Coronary artery (tissue), 2 donors: ENCODE data around the gene EXOSC2.

ENCODE experiments used
- DNase-seq: peaks from one replicate; pipeline ENCODE4 v3.0.0-alpha.2; 2017; ENCODE audit warnings: low spot score
- H3K27ac ChIP-seq, 2 donors: fragments of 200-600 bp; sonication (generic); one replicate each; pipeline ENCODE4 v1.5.1; 2016 to 2019
- H3K4me3 ChIP-seq: fragments of 200-600 bp; sonication (generic); 2 replicates; pipeline ENCODE4 v1.5.1; 2016; ENCODE audit warnings: mild to moderate bottlenecking, moderate library complexity
- TF ChIP-seq, protein P1 (sequence below): fragments of 200-600 bp; sonication (generic); IDR thresholded peaks from one replicate; pipeline ENCODE4 v1.5.1; 2019; ENCODE audit warnings: antibody characterized with exemption

Gene EXOSC2

DNA sequence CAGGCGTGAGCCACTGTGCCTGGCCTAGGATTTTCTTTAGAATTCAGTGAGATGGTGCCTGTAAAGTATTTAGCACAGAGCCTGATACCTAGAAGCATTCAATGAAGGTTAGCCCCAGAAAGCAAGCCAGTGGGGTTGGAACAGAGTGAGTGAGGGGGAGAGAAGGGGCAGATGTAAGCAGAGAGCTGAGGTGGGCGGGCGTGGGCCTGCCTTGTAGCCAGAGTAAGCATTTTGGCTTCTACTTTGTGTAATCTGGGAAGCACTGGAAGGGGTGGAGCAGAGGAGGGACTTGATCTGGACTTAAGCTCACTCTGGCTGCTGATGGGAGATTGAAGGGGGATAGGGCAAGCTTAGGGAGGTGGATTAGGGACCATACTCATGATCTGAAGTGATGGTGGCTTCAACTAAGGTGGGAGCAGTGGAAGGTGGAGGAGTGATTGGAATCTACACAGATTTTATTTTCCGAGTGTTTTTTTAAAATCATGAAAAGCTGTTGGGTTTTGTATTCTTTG is 2.6 kb downstream of the EXOSC2 start:
- Histone ChIP-seq H3K27ac (no peak overlapping the region), H3K4me3 (no peak overlapping the region)
- DNase-seq = no peak
- TF ChIP-seq, protein P1, sequence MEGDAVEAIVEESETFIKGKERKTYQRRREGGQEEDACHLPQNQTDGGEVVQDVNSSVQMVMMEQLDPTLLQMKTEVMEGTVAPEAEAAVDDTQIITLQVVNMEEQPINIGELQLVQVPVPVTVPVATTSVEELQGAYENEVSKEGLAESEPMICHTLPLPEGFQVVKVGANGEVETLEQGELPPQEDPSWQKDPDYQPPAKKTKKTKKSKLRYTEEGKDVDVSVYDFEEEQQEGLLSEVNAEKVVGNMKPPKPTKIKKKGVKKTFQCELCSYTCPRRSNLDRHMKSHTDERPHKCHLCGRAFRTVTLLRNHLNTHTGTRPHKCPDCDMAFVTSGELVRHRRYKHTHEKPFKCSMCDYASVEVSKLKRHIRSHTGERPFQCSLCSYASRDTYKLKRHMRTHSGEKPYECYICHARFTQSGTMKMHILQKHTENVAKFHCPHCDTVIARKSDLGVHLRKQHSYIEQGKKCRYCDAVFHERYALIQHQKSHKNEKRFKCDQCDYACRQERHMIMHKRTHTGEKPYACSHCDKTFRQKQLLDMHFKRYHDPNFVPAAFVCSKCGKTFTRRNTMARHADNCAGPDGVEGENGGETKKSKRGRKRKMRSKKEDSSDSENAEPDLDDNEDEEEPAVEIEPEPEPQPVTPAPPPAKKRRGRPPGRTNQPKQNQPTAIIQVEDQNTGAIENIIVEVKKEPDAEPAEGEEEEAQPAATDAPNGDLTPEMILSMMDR = no peak

DNA sequence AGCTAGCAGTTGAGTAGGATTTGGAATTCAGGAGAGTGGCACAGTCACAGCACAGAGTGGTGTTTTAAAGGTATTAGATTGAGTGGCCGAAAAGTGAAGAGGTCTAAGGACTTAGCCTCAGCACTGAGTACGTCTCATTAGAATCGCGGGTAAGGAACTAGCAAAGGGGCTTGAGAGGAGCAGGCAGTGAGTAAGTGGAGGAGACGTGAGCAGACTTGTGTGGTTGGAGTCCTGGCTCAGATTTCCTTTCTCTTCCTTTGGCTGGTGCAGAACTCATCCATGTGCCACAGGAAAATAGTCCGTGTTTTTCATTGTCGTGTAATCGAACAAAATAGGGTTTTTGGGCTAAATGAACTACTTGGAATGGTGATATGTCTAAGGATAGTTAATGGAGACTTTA is 3.4 kb downstream of the EXOSC2 start:
- TF ChIP-seq, protein P1 = no peak
- no peak for DNase-seq
- Histone ChIP-seq H3K27ac (no peak overlapping the region), H3K4me3 (no peak overlapping the region)

DNA sequence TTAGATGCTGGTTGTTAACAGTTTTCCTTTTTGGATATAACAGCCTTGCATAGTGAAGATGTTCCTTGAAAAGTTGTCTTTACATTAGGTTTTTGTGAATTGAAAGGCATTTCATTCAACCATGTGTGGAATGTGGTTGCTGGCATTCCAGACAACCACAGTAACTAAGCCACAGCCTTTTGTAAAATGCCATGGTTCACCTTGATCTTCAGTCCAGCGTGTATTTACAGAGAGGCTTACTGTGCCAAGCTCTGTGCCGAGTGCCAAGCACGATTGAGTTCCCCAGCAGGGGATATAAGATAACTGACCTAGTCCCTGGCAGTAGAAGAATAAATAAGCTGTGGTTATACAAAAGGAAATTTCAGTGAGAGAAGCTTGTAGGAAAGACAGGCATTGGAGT is 4.9 kb downstream of the EXOSC2 start:
- no peak for DNase-seq
- TF ChIP-seq, protein P1 = no peak
- no peak overlapping the region for H3K27ac ChIP-seq
- H3K4me3 ChIP-seq = no peak overlapping the region

DNA sequence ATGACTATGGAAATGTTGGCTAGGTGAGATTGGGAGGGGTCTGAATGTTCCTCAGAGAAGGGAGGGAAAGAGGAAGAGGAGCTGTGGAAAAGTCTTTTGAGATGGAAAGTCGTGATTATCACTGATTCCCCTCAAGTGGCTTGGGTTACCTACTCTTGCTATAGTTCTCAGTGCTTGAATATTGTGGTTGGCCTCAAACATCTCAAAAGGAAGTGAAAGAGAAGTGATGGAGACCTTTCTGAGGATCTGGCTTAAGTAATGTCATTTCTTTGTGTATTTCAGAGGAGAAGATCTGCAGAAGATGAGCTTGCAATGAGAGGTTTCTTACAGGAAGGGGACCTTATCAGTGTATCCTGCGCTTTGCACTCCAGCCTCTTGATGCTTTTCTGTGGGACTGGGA is 5.5 kb downstream of the EXOSC2 start:
- no peak overlapping the region for H3K4me3 ChIP-seq
- TF ChIP-seq, protein P1 = no peak
- no peak overlapping the region for H3K27ac ChIP-seq
- no peak for DNase-seq

DNA sequence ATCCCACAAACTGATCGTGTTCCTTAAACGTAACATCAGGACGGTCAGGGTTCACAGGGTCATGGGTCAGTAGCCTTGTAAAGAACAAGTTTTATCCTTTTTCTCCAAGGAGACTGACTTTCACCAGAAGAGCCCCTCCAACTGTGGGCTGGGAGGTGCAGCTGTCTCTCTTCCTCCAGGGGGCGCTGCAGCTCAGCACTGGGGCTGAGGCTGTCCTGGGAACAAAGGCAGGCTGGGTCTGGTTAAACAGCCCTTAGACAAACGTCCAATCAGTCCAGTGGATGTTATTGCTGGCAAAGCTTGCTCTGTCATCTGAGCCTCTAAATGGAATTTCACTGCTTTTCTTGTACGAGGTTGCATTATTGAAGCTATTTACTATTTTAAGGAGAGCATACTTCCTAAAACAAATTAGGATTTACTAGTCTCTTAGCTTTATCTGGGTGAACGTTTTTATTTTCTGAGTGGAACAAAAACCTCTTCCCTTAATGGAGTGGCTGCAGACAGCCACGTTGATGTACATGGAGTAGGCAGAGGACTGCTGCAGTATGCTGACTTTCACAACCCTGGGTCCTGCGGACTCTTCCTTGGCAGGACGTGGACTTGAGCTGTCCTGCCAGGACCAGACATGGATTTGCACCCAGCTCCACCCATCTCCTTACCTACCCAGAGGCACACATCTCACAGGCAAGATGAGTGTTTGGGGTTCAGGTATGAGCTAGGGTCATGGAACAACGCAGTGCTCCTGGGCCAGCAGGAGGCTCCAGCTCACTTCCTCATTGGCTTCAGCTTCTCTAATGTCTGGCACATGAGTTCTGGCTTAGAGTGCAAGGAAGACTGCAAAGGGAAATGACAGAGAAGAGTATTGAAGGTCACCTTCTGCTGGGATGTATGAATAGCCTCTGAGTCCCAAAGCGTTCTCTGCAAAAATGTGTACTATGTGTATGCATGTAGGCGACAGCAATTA is 7.8 kb downstream of the EXOSC2 start:
- DNase-seq = no peak
- TF ChIP-seq, protein P1 = peak; percentile 81
- H3K27ac ChIP-seq = peak overlapping the region in 1 of 2 donors; percentile 46
- H3K4me3 ChIP-seq = no peak overlapping the region

DNA sequence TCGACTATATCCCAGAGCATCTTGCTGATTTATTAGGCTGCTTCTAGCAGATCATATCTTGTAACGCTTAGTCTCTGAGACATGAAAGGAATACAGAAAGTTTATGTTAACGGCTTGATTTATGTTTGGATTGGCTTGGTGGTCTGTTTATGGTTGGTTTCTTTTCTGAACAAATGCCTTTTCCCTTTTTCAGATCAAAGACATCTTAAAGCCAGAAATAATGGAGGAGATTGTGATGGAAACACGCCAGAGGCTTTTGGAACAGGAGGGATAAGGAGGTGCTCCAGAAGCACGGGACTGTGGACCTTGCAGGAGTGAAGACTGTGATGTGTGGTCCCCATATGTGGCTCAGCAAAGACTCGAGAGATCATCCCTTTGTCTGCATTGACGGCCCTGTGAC is 9.9 kb downstream of the EXOSC2 start:
- H3K27ac ChIP-seq = no peak overlapping the region
- DNase-seq = no peak

More for the DNA sequence above, 9.9 kb downstream of the EXOSC2 start:
- H3K4me3 ChIP-seq = no peak overlapping the region
- TF ChIP-seq, protein P1 = no peak
